ELF-1 (cell line): ENCODE results near the gene CENPX.
"Not testable (repeated sequence)": the region's sequence is repeated elsewhere in the genome, so short reads cannot be mapped to it uniquely, and the experiment has no call there.

Experiments
- DNase-seq: peaks from one replicate; pipeline ENCODE4 v3.0.0-alpha.2; 2016; ENCODE audit warnings: low read depth, low spot score

CENPX gene

DNA sequence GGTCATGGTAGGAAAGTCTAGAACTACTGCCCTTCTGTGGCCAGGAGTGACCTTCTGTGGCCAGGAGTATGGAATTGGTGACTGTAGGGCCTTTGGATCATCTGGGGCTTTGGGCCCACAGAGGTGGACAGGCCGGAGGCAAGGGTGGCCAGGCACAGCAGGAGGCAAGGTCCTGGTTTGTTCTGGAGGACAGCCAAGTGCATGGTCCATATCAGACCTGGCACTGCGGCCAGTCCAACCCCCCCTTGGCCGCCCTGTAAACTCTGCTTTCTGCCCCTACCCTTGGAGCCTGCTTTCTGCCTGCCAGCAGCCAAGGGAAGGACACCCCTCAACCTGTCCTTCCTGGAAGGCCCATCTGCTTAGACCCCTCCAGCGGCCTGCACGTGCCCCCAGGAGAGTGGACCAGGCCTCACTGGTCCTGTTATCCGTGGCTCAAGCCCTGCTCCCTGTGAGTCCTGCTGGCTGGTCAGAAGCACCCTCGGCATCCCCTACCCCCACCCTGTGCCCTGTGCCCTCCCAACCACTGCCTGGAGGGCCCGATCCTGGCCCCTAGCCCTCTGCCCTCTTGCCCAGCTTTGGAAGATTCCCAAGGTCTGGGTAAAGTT lies 17.1 kb upstream of the CENPX start:
- no peak for DNase-seq

DNA sequence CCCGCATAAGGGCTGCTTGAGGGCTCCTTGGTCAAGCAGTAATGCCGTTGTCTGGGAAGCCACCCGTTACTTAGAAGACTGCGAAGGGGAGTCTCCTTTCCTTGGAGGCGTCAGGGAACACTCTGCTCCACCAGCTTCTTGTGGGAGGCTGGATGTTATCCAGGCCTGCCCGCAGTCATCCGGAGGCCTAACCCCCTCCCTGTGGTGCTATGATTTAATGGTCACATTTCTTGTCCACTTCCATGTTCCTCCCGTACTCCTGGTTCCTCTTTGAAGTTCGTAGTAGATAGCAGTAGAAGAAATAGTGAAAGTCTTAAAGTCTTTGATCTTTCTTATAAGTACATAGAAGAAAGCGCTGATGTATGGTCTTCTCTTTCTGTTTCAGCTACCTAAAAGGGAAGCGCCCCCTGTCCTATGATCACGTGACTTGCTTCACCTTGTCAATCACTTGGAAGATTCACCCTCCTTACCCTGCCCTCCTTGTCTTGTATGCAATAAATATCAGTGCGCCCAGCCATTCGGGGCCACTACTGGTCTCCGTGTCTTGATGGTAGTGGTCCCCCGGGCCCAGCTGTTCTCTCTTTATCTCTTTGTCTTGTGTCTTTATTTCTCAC lies 16.2 kb upstream of the CENPX start:
- not testable (repeated sequence) for DNase-seq

- DNase-seq: no peak
Measured at GRCh38 chr17:82037889-82038195, 15.2 kb upstream of the CENPX start.

GRCh38 chr17:82037092-82037888 lies 14.6 kb upstream of the CENPX start, which contains the start of gene DCXR:
Gene DCXR, minus strand, starts transcription at chr17:82037697. Its CDS starts 15 bp downstream, at chr17:82037682.
- DNase-seq: peak; percentile 99

- DNase-seq: no peak
Measured at GRCh38 chr17:82036634-82037091, 14.0 kb upstream of the CENPX start.

- DNase-seq: no peak
Measured at GRCh38 chr17:82035956-82036633, 13.4 kb upstream of the CENPX start.

DNA sequence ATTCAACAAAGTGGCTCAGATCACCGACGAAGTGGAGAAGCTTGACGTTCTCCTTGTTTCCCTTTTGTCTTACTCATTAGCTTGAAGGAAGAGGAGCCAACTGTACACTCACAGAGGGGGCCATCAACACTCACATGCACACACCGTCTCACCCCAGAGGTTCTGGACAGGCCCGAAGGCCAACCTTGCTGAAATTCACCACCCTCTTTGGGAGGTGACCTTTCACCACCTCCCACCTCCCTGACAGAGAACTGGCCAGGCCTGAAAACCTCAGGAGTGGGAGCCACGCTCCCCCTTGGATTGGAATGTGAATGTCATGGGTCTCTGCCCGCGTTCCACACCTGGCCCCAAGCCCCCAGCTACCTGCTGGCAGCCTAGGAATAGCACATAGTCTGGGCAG lies 12.8 kb upstream of the CENPX start:
- DNase-seq: no peak

DNA sequence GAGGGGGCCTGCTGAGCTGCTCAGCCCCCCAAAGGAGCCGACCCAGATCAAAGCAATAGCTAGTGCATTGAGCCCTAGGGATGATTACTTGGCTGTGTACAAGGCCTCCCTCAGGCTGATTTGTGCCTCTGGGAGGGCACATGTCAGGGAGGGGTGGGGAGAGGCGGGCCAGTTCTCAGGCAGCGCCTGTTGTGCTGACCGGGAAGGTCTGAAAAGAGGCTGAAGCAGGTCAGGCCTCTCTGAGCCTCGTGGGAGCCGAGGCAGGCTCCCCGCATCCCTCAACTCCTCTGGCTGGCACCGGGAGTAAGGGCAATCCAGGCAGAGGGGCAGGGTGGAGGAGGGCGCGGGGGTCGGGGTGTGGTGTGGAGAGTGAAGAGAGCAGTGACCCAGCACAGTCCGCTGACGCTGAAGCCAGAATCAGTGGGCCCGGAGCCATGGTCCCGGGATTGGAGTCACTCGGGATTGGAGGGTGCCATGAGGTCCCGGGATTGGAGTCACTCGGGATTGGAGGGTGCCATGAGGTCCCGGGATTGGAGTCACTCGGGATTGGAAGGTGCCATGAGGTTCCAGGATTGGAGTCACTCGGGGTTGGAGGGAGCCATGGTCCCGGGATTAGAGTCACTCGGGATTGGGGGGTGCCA lies 11.8 kb upstream of the CENPX start:
- peak; percentile 75 for DNase-seq

GRCh38 chr17:82033359-82034085 lies 10.8 kb upstream of the CENPX start:
- DNase-seq: no peak

- no peak for DNase-seq
Measured at GRCh38 chr17:82031885-82032627, 9.4 kb upstream of the CENPX start.

DNA sequence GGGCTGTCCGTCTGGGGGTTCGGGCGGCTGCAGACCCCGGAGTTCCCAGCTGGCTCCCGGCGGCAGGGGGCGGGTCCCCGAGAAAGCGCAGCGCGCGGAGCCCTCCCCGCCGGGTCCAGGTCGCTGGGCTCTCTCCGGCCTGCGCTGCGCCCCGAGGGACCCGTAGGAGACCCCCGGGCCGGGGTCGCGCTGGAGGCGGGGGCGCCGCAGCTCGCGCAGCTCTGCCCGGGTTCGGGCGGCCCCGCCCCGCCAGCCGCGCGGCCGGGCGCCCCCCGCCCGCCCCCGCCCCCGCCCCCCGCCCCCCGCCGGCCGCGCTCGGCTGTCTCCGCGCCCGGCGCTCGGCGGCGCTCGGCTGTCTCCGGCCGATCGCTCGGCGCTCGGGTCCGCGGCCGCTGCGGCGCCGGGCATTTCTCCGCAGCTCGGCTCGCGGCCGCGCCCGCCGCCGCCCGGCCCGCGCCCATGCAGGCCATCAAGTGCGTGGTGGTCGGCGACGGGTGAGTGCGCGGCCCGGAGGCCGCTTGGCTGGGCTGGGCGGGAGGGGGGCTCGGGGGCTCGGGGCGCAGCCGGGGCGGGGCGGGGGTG lies 8.7 kb upstream of the CENPX start, which contains the start of gene RAC3:
TSS of gene RAC3 (plus strand) at position 376 of the 582 bp plus-strand sequence. CDS start at position 460, 84 bp downstream.
- DNase-seq: no peak

GRCh38 chr17:82030470-82031302 lies 8.0 kb upstream of the CENPX start:
- DNase-seq: peak; percentile 92

- DNase-seq: no peak
Measured at GRCh38 chr17:82029990-82030469, 7.4 kb upstream of the CENPX start.

- DNase-seq: no peak
Measured at GRCh38 chr17:82029391-82029790, 6.7 kb upstream of the CENPX start.

GRCh38 chr17:82028966-82029365 lies 6.3 kb upstream of the CENPX start:
- DNase-seq: no peak

GRCh38 chr17:82028246-82028645 lies 5.6 kb upstream of the CENPX start:
- DNase-seq: no peak

DNA sequence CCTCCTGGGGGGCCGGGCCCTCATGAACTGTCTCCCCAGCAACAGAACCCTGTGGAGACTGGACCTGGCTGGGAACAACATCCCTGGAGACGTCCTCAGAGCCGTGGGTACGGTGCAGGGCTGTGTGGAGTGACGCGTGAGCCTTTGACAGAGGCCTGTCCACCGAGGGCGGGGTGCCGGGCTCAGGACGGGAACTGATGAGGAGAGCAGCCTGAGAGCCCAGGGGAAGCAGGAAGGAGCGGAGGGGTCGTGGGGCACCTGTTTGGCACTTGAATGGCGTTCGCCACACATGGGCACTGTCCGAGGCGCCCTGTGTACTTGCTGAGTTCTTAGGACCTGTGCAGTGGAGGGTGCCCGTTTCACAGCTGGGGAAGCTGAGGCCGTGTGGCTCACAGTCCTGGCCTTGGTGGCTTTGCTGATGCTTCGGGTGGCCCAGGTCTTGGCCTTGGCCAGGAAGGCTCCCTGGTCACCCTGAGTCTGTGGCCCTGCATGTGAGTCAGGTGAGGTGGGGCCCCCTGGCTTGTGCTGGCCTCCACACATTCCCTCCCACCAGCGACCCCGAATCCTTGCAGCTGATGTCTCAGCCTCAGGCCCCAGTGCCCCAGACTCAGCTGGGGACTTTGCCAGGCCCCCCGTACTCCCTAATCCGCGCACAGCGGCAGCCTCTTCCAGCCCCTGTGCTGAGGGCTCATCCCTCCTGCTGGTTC lies 2.9 kb upstream of the CENPX start:
- no peak for DNase-seq

- no peak for DNase-seq
Measured at GRCh38 chr17:82024859-82025258, 2.2 kb upstream of the CENPX start.
